Adrenal gland (tissue), 5 donors: ENCODE data around the gene UROD.

Experiments used
- POLR2A ChIP-seq, 2 donors: fragments of 450-650 bp; IDR thresholded peaks; one replicate each; pipeline ENCODE4 v1.6.1; 2017; ENCODE audit warnings: antibody characterized with exemption in 2 of 2, mild to moderate bottlenecking in 2 of 2, moderate library complexity in 1 of 2
- TF ChIP-seq, protein P1 (sequence below), 6 experiments: fragments of 450-650 bp in 4 of 6; fragments of 200-600 bp in 2 of 6; sonication (generic) in 1 of 6; IDR thresholded peaks; 1 replicate in 5 of 6; 2 replicates in 1 of 6; pipeline versions ENCODE4 v1.5.1 to v1.8.0; 2016 to 2021; ENCODE audit warnings: antibody characterized with exemption in 6 of 6, mild to moderate bottlenecking in 2 of 6, moderate library complexity in 1 of 6
- donor health status: DM: no; HTN: no; CAD: no.

DNA sequence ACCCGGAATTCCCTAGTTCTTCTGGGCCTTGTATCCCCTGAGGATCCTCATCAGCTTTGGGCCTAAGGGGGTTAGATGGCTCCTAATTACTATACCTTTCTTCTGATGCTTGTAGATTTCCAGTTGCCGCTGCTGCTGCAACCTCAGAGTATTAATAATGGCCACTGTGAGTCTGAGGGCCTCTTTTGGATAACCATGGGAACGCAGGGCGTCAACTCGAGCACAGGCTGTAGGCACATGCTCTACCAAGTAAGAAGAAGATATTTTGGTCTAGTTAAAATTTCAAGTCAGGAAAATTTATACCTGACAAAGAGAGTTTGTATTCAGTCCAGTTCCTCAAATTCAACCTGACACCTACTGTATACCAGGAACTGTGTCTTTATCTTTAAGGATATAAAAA, 28.2 kb downstream of the UROD start:
- TF ChIP-seq, protein P1, sequence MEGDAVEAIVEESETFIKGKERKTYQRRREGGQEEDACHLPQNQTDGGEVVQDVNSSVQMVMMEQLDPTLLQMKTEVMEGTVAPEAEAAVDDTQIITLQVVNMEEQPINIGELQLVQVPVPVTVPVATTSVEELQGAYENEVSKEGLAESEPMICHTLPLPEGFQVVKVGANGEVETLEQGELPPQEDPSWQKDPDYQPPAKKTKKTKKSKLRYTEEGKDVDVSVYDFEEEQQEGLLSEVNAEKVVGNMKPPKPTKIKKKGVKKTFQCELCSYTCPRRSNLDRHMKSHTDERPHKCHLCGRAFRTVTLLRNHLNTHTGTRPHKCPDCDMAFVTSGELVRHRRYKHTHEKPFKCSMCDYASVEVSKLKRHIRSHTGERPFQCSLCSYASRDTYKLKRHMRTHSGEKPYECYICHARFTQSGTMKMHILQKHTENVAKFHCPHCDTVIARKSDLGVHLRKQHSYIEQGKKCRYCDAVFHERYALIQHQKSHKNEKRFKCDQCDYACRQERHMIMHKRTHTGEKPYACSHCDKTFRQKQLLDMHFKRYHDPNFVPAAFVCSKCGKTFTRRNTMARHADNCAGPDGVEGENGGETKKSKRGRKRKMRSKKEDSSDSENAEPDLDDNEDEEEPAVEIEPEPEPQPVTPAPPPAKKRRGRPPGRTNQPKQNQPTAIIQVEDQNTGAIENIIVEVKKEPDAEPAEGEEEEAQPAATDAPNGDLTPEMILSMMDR (IDR thresholded peaks at IDR 0.05), result no peak
- no peak for TF ChIP-seq POLR2A (IDR thresholded peaks at IDR 0.05)
